Activated gamma-delta T cell treated with Interleukin-2 at 50 U/mL for 16 hours (primary cell): ENCODE data around the gene C3orf38.
A peak's percentile ranks its signal among the peaks of the same experiment; 100 is the strongest.
"Not testable (repeated sequence)": the region's sequence is repeated elsewhere in the genome, so short reads cannot be mapped to it uniquely, and the experiment has no call there.

Experiments
- DNase-seq: peaks from one replicate; pipeline ENCODE4 v3.0.0-alpha.2; 2020

C3orf38 gene

DNA sequence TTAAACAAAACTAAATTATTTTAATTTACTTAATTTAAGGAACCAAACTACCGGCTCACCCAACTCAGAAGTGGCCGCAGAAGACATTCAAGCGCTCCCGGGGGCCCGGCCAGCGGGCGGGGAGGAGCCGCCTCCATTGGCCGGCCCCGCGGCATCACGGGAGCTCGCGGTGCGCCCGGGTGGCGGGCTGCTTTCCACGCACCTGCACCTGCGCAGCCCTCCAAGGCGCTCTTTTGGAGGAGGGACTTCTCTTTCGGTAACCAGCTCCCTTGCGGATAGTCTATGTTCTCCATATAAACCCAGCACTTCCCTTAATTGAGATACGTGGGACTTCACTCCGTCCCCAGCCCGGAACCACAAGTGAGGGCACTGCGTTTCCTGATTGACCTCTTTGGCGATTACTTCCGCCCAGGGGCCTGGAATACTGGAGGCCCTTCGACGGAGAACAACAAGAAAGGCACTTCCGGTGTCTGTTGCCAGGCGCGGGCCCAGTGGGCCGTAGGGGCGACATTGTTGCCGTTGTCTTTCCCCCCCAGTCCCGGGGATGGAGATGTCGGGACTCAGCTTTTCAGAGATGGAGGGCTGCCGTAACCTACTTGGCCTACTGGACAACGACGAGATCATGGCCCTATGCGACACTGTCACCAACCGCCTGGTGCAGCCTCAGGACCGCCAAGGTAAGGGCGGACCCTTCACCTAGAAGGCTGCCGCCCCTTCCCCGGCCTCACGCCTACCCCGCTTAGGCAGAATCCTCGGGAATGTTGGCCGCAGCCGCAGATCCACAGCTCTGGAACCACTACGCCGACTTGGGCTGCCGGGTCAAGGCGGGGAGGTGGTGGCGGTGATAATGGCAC lies at the start of gene C3orf38:
C3orf38 (plus strand) TSS at position 451 of the 854 bp plus-strand sequence; CDS start at position 545, 94 bp downstream.
- peak; percentile 71 for DNase-seq

DNA sequence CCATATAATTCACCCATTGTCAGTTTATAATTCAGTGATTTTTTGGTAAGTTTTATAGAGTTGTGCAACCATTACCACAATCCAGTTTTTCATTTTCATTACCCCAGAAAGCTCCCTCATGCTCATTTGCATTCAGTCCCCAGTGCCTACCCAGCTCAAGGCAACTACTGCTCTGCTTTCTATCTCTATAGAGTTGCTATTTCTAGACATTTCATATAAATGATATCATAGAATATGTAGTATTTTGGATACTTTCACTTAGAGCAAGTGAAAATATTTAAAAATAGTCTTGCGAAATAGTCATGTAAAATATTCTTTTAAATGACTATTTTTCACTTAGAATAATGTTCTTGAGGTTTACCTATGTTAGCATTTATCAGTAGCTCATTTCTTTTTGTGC lies 48.6 kb upstream of the C3orf38 start:
- no peak for DNase-seq

DNA sequence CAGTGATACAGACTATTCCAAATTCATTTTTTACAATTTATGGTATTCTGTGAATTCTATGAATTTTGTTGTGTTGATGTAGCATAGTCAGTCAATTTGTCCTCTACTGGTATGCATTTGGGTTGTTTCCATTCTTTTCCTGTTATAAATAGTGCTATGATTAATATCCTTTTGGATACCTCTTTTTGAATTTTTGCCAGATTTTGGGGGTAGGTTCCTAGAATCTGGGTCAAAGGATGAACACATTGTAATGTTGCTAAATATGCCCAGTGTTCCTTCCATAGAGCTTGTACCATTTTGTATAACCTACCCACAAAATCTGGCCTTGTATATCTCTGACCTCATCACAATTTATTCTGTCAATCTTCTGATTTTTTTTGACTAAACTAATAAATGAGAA lies 44.4 kb upstream of the C3orf38 start:
- no peak for DNase-seq

DNA sequence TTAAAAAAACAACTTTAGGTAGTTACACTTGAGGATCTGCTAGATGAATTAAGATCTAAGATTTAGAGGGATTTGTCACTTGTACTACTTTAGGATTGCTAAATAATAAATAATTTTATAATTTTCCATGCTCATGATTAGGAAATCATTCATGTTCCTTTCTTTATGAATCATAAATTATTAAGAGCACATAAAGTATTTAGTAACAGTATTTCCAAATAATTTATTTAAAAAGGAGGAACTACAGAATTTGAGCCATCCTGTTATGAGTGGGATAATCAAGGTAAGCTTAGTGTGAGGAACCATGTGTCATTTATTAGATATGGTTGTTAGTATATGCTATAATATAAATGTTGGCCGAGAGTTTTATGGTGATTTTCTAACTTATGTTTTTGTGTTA lies 37.5 kb upstream of the C3orf38 start:
- no peak for DNase-seq

DNA sequence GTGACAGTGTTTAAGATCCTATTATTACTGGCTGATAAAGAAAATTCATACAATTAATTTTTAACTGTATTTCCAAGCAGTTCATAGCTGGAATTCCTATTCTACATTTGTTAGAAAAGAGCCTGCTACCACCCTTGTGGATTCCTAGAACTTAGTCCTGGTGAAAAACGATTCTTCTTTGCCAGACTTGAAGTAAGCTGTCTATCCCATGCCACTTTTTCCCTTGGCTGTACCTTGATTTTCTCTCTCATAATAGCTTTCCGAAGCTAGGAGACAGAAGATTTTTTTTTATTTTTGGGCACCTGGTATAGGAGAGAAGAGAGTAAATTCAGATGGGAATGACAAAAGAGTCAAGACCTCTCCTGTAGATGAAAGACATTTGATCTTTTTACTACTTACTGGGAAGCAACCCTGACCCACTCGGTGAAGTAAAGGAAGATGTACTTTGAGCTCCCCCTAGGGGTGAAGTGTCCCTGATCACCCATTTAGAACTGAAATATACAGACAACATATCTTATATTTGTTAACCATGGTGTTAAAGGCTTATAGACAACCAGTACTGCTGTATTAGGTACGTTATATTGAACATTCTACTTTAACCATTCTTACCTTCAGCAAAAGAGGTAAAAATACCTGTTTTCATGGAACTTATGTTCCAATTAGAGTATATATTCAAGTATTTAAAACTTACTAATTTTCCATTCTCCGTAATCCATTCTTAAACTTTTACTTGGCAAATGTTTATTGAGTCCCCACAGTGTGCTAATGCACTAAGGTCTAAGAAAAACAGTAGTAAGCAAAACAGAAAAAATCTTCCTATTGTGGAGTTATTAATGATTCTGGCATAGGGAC lies 36.2 kb upstream of the C3orf38 start:
- DNase-seq = peak; percentile 58

DNA sequence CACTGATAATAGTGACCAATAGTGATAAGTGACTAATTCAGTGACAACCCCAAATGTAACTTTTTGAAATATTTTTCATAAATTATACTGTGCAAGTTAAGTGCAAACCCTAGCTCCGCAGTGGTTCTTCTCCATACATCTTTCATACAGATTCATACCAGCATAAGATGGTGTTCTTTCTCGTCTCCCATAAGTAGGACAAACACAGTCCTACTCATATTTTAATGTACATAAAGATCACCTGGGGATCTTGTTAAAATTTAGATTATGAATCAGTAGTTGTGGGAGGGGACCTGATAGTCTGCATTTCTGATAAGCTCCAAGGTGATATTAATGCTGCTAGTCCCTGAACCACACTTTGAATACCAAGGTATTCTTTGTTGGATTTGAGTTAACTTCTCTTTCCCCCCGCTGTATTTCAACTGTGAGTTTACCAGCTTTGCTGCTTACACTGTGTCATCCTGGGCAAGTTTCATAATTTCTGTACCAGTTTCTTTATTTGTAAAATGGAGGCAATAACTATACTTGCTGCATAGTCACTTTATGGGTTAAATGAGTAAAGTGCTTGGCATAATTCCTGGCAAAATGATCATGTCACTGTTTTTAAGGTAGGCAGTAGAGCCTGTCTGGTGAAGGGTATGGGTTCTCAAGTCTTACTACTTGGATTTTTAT lies 34.7 kb upstream of the C3orf38 start:
- DNase-seq = no peak

DNA sequence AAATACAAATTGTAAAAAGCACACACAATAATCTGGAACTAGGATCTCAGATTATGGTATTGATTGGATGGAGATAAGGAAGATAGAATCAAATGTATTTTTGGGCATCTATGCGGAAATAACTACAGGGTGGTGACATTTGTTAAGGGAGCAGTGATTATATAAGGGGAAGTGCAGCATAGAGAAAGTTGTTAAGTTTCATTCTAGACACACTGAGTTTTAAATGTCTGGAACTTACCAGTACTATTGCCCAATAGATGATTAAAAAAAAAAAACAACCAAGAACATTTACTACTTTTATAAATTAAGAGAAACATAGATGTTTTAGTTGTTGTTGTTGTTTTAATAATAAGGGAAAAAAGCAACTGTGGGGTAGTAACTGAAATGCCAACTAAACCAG lies 32.1 kb upstream of the C3orf38 start:
- no peak for DNase-seq

DNA sequence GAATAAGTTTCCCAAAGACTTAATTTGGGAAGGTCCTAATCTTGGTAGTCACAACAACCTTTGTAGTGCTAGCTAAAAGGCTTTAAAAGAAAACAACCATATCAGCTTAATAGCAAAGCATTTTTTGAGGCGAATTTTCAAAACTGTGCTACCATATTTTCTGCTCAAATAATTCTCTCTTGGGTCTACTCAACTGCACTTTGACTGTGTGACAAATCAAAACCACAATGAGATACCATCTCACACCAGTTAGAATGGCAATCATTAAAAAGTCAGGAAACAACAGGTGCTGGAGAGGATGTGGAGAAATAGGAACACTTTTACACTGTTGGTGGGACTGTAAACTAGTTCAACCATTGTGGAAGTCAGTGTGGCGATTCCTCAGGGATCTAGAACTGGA lies 31.2 kb upstream of the C3orf38 start:
- not testable (repeated sequence) for DNase-seq

DNA sequence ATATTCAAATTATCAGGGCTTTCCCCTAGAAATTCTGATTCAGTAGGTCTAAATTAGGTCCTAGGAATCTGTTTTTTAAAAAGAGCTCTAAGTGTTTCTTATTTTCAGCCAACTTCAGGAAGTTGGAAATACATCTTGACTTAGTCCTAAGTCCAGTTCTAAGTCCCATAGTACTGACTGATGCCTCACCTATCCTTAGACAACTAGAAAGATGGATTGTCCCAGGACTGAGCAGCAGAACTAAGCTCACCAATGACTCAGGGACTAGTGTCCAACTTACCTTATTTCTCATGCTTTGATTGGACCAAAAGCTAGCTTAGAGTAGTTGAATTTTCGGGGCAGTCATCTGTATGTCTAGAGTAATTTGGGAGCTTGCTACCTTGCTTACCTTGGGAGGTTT lies 26.2 kb upstream of the C3orf38 start:
- DNase-seq = no peak

DNA sequence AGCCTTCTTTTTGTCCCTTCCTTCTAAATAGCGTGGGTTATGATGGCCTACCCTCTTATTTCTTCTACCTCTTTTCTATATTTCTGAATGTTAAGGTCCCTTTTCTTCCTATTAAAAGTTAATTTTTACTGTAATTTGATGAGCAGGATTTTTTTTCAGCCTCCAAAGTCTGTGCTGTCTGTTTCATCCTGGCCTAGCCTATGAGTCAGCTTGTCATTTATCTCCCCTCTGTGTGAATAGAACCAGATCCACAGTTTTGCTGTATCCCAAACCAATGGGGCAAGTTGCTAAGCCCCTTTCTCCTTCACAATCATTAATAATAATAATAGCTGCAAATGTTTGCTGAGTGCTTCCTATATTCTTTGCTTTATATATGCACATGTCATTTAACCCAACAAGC lies 18.1 kb upstream of the C3orf38 start:
- no peak for DNase-seq

DNA sequence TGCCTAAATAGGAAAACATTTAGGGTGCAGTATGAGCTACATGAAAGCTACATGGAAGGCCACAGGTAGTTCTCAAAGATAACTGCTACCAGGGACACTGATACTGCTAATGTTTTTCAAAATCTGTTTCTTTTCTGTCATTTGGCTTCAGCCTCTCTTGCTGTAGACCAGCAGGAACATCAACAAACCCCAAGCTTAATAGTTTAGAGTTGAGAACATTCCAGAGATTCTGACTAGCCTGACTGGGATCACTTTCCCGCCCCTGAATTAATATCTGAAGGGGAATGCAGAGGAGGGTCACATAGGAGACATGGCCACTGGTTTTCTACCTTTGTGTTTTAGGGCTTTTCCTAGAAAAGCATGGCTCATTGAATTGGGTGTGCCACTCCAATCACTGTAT lies 16.9 kb upstream of the C3orf38 start:
- no peak for DNase-seq

DNA sequence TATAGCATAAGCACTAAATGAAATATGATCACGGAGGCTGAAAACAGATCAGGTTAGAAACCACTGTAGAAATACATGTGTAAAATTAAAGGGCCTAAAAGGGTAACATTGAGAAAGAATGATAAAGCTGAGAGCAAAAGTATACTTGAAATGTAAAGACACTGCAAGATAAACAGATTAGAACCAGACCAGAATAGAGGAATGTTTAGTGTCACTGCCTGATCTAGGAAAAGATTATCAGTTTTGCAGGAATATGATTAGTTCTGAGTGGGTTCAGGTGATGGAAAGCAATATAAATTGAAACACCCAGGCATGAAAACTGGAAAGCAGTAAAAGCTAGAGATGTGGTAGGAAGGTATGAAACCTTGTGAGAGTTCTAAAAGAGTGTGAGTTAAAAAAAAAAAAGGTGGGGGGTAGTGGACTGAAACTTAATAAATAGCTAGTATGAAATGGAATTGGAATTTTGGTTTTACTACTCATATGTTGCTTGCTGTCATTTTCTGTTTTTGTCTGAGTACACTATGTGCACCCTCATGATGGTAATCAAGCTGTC lies 16.0 kb upstream of the C3orf38 start:
- no peak for DNase-seq

DNA sequence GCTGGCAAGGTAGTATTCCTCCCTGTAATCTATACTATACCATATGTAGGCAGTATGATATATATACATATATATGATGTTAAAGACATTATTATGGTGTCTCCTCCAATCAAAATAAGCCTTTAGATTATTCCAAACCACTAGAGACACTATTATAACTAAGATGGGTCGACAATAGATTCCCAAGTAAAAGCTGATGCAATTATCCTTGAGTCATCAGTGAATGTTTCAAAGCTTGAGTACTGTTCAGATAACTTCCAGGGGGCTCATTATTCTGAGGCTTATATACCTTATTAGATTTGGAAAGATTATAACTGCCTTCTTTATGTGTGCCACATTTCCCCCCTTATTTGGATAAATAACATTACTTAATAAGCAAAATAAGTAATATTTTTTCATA lies 11.9 kb upstream of the C3orf38 start:
- DNase-seq = no peak

DNA sequence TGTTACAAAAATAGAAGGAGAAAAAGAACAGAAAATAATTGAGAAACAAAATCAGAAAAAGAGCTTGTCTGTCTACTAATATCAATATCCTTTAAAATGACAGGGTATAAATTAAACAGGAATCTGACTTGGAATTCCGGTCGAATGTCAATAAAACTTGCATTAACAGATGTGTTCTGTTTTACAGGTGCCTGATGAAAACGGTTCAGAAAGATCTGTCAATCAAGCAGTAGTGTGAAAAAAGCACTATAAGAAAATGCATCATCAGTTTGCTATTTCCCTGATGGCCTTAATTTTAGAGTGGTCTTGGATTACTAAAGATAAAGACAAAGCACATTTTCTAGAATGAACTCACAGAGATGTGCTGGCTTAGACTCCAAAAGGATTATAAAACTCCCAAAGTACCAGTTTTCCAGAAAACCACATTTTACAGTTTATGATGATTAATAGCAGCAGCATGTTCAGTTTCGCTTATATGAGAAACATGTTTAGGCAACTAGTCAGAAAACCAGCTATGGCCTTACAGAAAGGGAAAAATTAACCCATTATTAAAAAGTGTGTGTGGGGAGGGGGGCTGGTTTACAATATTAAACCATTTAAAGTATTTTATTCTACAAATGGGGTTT lies 8.2 kb upstream of the C3orf38 start:
- no peak for DNase-seq

DNA sequence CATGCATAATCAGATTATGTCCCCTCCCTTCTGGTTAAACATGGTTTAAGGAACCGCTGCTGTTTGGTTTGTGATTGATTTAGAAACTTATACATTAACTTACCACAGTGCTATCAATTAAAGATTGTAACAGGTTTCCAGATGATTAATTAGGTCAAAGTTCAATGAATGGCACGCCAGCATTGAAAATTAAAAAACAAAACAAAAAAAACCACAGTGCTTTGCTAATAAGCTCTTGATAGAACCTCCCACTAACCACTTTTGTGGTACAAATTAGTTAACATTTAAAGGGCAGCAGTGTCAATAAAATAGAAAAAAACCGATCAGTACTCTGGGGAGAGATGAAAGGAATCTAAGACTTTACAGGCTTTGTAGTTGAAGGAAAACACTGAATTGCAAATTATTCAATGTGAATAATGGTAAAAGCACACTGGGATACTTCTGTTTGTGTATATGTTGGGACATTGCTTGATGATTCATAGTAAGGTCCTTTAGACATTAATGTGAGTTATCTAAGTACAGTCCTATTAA lies 7.6 kb upstream of the C3orf38 start:
- DNase-seq = no peak

DNA sequence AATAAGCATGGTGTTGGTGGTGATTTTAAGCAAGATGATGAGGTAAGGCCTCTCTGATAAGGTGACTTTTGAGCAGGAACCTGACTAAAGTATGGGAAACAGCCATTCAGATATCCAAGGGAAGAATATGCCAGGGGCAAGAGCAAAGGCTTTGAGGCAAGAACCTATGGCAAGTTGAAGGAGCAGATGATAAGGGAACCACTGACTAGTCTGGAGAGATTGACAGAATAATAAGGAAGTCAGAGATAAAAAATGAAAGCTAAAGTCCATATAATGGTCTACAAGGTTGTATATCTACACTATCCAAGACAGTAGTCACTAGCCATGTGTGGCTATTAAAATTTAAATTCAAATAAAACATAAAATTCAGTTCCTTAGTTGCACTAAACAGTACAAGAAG lies 2.5 kb upstream of the C3orf38 start:
- DNase-seq = no peak

DNA sequence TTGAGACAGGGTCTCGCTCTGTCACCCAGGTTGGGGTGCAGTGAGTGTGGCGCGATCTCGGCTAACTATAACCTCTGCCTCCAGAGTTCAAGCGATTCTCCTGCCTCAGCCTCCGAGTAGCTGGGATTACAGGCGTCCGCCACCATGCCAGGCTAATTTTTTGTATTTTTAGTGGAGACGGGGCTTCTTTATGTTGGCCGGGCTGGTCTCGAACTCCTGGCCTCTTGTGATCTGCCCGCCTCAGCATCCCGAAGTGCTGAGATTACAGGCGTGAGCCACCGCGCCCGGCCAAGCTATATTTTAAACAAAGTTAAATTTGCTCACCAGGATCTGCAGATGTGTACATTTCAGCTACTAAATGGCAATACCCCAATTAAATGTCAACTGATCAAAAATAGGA lies 1.1 kb upstream of the C3orf38 start:
- no peak for DNase-seq

DNA sequence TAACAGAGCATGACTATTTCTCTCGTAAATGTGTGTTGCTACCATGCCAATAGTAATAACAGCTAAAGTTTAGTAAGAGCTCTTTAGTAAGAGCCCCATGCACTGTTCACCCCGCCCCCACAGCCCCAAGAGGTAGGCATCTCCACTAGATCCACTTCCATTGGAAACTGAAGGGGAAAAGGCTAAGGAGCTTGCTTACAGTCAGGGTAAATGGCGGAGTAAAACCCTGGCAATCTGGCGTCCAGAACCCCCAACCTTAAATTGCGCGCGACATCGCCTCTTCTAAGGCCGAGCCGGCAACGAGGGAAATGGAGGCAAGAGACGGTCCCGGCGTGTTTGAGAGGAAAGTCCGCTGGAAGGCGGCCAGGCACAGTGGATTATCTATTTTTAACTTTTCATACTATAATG lies 654 bp upstream of the C3orf38 start:
- no peak for DNase-seq

DNA sequence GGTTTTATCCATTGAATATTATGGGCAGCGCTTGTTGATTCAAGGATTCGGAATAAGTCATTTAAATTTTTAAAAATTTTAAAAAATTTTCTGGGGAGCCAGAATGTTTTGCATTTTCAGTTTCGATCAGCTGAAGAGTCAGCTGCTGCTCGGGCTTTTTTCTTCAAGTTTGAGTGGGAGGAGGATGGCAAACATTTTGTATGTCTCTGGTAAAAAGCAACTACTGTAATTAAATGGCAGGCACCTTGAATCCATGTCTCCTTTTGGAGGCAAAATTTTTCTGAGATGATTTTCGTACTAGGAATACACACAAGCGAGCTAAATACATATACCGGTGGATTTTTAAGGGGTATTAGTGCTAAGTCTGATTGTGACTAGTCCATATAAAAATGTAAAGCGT lies 612 bp downstream of the C3orf38 start:
- DNase-seq = no peak

DNA sequence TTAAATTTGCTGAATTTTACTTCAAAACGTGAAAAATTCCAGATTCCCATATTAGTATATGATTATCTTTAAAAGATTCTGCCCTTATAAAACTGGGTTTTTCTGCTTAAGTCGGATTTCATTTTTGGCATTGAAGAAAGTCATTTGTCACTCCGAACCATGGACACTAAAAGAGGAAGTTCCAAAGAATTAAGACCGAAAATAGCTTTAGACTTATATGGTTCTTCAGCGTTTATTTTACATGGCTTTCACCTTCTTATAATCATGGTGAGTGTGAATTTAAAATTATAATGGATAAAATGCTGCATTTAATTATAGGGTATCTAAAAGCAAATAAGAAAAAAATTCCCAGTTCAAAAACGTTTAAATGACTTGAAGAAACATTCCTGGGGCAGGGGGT lies 1.0 kb downstream of the C3orf38 start:
- no peak for DNase-seq

DNA sequence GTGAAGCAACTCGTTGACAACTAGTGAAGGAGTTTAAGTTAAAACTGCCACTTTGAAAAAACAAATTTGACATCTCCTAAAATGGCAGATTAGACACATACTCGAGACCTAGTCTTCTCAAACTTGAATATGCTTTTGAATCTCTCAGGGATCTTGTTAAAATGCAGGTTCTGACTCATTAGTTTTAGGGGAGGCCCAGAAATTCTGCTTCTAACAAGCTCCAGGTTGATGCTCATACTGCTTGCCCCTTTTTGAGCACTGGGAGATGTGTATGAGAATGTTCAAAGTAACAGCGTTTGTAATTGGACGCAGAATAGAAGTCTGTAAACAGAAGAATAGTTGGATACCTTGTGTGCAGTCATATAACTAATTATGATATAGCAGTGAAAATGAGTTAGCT lies 1.6 kb downstream of the C3orf38 start:
- no peak for DNase-seq

DNA sequence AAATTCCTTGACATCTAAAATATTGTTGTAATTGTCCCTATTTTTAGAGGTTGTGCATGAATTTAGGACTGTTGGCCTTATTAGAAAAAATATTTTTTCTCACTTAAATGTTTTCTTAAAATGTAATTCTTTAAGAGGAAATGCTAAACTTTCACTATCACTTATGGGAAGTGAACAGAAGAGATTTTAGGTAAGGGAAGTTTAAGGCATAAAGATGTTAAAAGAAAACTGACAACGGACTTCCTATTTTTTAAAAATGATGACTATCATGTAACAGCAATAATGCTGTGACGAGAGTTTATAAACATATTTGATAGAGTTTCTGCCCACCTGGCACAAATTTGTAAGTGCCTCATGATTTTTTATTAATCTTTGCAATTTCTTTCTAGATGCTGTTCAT lies 3.1 kb downstream of the C3orf38 start:
- no peak for DNase-seq
